HG03378 (cell line): Measurements from ENCODE around the gene ATP7B.
"Not testable (repeated sequence)": the region's sequence is repeated elsewhere in the genome, so short reads cannot be mapped to it uniquely, and the experiment has no call there.

Experiments used
- ATAC-seq: cut with Tn5 transposase; IDR thresholded peaks from one replicate; pipeline ENCODE4 v1.9.1; 2021; ENCODE audit warnings: mild to moderate bottlenecking, moderate library complexity; ENCODE audit not compliant: unreplicated experiment

ATP7B gene

DNA sequence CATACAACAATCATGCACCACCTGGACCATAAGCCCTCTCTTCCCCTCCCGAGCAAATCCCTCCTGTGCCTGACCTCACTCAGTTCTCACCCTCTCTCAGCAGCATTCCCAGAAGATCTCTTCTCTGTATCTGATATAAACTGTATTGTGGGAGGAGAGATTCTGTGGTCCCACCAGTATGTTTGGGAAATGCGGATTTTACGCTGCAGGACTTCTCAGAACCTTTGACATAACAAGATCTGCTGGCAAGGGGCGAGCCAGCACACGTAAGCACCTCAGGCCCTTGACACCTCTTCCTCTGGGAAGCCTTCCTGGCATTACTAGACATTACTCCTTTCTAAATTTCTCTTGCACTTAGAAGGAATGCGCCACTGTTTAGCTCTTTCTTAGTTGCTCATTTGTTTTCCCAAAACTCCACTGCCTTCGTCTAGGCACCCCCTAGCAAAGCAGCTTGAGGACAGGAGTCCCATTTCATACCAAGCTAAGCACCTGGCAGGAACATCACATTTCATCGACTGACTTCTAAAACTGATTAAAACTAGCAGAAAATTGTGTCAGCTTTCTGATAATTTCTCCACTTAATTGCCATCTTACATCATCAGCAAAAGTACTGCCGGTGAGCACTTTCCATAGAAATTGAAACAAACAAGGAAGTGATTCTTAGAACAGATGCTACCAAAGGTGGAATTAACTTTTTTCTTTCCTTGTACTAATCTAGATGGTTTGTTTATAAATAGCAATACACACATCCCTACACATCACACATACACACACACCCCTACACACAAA is 86.3 kb downstream of the ATP7B start:
- no peak for ATAC-seq

DNA sequence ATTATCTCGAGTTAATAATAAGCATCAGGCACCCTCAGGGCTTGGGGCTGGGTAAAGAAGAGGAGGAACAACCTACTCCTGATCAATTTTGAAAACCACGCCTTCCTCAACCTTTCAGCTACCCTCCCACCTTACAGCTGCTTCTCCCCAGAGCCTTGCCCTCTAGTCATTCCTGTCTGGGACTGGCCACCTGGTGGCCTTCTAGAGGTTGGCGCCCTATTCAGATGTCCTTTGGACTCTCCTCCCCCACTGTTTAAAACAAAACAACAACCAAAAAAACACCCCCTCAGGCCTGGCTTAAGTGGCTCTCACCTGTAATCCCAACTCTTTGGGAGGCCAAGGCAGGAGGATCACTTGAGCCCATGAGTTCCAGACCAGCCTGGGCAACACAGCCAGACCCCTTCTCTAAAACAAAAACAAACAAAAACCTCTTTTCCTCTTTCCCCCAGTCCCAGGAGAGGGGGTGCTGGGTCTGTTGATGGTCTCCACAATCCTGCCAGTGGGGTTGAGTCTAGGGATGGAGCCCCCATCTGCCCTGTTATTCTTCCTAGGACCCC is 87.2 kb downstream of the ATP7B start:
- ATAC-seq: no peak

DNA sequence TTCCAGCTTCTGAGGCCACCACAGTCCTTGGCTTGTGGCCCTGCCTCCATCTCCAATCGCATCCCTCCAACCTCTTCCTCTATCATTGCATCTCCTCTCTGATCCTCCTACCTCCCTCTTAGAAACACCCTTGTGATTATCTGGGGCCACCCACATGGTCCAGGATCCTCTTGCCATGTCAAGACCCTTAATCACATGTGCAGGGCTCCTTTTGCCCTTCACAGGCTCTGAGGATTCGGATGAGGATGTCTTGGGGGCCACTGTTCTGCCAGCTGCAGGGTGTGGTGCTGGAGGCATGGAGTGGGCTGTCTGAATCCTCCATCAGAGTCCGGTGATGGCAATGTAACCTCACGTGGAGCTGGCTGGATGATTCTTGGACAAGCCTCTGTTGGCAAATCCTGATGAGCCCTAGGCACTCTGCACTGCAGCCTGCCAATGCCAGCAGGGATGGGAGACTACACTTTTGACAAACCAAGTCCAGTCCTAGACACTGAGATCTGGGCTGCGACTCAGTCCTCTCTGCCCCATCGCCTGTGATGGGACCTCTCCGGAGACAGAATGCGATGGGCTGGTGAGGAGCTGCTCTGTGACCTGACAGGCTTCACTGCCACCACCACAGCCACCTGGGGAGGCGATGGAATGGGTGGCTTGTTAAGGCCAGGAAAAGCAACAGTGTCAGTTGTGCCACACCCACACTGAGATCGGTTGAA is 88.3 kb downstream of the ATP7B start:
- no peak for ATAC-seq

DNA sequence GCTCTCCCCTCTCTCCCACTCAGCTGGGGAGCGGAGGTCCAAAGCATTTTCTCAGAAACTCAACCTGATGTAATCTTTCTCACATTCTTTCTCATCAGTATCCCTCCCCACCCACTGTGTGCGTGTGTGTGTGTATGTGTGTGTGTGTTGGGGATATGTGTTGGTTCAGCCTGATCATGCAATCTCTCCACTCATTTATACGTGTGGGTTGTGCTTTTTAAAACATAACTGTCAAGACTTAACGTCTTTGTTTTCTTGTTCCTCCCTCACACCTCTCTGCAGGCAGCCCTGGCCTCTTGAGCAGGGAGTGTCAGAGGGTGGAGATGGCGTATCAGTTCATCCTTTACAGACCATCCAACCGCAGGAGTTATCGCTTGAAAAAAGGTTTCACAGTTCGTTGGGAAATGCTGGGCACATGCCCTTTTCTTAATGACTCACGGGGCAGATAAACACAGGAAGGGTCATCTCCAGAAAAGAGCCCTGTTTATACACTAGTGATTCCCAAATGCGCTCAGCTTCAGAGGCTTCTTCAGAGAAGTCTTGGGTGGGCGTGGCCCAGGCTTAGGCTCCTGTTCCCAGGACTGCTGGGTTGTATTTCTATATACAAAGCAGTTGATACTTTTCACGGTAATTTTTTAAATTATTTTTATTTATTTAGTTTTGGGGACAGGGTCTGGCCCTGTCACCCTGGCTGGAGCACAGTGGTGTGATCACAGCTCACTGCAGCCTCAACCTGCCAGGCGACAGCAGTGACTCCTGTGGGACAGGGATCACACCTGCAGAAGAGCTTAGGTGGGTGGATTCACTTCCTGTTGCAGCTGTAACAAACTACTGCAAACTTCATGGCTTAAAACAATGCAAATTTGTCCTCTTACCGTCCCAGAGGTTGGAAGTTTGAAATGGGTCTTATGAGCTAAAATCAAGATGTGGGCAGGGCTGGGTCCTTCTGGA is 89.2 kb downstream of the ATP7B start:
- ATAC-seq: no peak

DNA sequence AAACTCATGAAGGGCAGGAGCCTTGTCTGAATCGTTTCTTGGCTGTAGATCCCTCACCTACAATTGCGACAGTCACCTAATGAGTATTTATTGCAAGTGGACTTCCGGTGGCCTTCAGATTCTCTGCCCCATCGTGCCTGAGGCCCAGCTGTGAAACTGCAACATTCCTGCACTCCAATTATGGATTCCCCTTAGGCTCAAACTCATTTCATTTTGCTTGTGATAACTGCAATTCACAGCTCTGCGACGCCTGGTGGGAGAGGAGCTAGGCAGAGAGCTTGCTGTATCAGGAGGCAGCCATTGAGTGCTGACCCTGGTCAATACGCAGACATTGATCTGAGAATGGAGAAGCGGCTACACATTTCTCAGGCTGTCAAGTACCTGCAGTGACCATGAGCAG is 90.5 kb downstream of the ATP7B start:
- no peak for ATAC-seq

DNA sequence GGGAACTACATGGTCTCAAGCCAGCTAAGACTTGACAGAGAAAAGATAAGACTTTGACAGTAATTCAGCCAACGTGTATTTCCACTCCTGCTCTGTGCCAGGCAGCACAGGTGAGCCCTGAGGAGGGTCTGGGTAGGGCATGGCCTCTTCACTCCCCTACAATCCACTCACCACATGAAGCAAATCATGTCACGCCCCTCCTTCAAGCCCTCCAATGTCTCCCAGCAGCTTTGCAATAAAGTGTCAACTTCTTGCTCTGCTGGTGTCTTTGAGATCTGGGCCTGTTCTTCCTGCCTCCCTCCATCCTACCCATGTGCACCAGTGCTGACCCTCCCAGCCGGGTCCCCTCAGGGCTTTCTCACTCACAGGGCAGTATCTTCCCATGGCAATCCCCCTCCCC is 91.0 kb downstream of the ATP7B start:
- no peak for ATAC-seq

DNA sequence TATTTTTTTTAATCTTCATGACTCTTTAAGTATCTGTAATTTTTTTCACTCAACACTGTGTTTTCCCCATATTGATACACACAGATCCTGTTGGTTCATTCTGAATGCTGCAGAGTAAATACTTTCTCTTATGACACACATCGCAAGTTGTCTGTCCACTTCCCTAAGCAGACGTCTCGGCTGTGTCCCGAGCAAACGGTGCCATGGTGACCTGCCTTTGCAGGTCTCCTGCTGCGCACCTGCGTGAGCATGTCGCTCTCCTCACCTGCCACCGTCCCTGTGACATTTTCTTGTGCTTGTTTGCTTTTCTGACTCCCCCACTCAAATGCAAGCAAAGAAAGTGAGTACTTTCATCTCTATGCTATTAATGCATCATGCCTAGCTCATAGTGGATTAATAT is 91.7 kb downstream of the ATP7B start:
- no peak for ATAC-seq

DNA sequence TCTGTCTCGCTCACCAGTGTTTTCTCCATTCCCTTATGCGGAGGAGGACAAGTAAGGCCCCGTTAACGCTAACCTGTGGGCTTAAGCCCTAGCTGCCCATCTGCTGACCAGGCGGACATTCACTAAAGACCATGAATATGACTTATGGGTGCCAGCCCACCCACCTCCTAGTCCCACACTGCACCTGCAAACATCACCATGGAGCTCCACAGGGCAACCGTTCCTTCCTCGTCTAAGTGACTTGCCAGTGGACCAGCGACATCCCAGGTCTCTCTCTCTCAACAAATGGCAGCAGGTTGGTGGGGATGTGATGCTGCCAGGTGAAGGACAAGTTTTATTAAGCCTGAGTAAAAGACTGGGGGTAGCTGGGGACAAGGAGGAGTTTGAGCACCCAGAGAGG is 94.3 kb downstream of the ATP7B start:
- no peak for ATAC-seq

DNA sequence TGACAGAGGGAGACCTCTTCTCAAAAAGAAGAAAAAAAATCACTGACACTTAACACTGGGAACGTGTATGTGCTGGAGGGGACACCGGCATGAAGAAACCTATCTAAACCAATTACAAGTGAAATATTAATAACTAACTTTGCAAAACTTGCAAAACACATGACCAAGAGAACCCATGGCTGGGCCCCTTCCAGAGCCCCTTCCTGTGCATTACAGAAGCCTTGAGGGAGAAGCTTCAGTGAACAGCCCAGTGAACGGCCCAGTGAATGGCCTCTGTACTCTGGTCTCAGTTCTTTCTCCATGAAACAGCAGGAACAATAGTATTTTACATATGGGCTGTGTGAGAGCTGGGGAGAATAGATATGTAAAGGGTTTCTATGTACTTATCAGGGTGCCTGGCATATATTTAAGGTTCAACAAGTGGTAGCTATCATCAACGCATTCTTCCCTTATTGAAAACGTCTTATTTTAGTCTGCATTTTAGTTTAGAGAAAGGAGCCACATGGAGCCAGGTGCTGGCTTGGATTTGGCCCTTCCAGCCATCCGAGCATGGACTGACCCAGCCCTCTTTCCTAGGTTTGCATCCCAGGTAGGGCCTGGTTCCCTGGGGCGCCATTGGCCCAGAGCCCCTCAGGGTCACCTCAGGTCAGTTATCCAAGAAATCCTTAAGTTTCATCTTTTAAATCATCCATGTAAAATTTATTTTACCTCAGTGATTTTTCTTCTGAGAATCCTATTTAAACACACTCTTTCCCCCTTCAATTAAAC is 95.0 kb downstream of the ATP7B start:
- no peak for ATAC-seq

DNA sequence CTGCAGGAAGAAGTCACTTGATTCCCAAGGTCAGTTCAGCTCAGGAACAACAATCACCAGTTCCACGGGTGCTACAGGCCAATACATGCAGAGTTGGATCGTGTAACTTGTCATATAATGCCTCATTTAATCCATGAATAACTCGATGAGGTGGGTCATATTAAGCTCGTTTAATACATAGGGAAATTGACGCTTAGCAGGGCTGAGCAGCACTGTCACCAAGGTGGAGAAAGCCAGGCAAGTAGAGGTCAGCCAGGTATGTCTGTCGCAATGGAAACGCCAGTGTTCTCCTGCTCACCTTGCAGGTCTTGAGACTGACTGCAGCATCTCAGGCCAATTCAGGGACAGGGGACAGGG is 97.1 kb downstream of the ATP7B start:
- no peak for ATAC-seq

DNA sequence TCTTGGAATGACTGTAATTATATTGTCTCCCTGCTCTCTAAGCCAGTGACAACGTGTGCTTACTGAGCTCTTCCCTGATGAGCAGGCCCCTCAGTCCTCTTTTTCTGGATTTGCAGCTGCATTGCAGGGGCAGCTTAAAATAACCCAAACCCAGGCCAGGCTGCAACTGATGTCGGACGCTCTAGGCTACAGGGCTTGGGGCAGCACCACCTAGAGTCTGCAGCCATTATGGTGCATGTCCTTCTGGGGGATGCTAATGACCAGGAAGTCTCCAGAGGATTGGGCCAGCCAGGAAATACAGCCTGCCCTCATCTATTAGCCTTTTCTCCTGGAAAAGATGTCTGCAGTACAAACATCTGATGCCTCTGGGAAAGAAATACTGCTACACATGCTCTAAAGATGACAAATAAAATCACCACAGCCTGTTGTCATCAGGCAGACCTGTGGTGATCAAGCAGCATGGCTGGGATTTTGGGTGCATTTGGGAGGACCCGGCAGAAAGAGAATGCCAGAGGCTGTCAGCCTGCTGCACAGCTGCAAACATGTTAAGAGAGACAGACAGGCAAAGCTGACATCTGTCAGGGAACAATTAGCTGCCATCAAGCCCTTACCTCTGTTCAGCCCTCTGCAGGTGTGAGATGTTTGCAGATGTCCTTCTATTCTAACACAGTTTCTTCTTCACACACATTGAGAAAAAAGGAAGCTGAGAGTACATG is 97.7 kb downstream of the ATP7B start:
- ATAC-seq: no peak

DNA sequence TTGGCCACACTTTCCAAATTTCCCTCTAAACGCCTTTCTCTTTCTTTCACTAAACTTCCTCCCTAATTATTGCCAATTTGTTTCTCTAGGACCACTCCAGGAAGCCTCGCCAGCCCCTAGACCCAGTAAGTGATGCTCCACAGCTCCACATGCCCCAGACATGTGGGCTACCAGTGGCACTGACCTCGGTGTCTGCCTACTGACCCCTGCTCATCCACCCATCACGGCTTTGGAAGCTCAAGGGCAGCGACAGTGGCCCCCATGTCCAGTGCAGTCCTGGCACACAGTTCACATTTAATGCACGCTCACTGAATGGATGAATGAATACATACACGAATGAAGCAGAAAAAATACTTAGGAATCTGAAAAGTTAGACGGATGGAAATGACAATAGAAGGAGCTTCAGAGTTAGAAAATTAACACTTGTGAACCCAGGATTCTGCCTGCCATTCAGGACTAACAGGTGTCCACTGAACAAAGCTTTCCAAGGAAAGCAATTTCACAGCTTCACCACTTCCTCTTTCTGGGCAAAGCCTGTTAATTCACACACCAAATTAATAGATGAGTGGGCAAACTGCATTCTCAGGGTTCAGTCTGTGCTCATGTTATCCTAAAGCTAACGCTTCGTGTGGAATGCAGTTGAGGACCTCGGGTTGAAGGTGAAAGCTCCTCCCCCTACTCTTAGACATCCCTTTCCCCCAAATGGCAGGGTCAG is 98.6 kb downstream of the ATP7B start:
- ATAC-seq: no peak

DNA sequence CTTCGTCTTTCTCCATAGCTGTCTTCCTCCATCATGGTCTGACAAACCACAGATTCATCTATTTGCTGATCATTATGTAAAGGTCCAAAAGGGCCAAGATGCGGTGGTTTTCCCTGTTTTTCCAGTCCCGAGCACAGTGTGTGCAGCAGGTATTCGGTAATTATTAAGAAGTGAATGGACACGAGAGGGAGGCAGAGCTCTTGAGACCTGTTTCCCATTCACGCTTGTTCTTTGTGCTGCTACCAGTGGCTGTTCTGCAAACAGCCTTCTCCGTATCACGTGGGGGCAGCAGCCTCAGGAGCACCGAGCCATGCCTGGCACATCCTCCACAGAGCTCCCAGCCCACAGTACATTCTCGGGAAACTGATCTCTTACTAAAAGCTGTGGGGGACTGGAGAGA is 99.2 kb downstream of the ATP7B start:
- ATAC-seq: no peak

DNA sequence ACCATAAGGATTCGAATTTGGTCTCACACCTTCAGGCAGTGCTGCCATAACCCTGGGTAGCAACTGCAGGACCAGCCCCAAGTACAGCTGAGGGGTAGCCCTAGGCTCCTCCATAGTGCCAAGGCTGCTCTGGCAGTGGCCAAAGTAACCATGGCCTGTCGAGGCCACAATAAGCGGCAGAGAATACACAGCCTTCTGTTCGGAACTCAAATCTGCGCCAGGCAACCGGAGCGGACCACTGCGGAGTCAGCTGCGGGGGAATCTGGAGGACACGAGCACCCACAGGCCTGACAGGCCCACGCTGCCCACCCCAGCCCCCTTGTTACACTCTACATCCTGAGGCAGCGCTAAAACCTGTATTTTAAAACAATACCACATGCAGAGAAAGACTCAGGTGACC is 100.7 kb downstream of the ATP7B start:
- ATAC-seq: no peak

DNA sequence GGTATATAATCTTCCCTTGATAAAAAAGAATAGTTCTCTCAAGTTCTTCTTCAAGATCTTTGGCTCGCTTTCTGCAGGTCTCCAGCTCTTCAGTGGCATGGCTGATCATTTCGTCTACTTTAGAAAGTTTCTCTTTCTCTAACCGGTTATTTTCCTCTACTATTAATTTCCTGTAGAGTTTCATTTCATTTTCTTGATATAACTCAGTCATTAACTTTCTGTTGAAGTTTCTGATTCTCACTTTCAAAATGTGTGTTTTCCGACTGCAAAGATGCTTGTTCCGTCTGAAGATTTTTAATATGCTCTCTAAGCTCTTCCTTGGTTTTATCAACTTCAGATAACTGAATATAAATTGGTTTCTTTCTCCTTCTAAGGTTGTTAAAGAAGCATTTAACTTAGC is 102.0 kb downstream of the ATP7B start:
- ATAC-seq: not testable (repeated sequence)

DNA sequence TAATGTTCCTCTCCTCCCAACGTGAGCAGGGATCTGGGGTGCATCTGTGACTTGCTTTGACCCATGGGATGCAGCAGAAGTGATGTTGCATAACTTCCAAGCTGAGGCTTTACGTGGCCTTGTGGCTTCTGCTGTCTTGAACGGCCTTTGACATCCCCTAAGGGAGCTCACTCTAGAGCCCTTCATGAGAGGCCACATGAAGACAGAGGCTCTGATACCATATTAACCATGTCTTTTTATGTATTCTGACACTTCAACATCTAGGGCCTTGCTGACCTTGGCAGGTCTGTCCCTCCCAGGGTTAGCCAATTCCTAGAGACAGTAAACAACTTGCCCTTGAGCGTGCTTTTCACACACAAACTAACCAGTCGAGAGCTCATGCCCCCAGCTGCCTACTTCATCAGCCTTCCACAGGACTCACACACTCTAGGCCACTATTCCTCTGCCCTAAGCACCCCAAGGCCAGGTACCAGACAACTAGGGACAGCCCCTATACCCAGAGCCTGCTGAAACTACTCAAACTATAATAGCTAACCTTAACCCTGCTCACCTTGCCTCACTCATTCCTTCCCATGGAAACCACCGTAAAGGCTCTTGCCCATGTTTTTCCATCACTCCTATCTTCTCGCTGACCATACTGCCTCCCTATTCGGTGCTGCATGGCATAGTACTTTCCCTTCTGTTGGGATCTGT is 104.1 kb downstream of the ATP7B start:
- ATAC-seq: no peak

DNA sequence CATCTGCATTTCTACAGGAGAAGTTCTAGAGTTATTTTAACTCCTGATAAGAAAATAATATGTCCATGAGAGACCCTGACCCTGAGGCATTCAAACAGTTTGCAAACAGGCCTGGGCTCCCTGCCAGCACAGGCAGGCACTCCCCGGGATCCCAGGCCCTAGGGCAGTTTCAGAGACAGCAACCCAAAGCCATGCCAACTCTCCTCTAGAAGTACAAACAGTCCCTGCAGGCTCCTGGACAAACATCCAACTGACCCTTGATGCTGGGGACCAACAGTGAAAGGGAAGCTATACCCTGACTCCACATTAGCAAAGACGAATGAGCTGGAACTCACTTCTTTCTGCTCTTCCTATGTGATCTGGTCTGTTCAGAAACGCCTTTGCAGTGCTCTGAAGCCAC is 104.7 kb downstream of the ATP7B start:
- no peak for ATAC-seq

DNA sequence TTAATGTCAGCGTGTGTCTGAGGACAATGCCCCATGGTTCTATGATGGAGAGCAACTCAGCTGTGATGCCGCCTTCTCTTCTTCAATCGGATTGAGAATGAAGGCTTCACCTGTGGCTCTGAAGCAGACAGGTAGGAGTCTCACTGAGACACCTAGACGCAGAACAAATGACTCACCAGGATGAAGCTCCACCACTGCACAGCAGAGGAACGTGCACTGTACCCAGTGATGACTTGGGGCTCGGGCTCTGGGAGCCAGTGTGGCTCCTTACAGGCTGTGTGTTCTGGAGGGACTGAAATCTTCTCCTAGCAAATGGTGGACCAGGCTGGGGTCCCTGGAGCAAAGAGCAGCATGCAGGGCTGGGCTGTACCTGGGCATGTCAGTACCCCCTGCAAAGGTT is 105.5 kb downstream of the ATP7B start:
- no peak for ATAC-seq

DNA sequence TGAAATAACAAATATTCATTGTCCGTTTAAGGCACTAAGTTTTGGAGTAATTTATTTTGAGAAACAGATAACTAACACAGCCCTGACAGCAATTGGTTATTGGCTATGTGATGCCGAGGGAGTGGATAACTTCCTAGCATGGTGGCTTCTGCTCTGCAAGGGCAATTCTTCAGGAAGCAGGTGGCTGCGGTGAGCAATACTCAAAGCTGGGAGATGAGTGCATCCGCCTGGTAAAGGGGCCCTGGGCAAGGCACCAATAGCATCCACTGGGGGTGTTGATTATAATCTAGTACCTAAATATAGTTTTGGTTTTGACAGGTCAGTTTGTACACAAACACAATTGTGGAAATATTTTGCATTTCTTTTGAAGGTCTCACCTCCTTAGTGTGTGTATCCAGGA is 108.5 kb downstream of the ATP7B start:
- ATAC-seq: no peak
